ENCODE data around the gene COPS4. TPM values are rescaled to one million over a fixed set of nuclear protein-coding genes. Genes with fewer than 3 reads are reported as not detected.
"Not testable (repeated sequence)": the region's sequence is repeated elsewhere in the genome, so short reads cannot be mapped to it uniquely, and the experiment has no call there.

COPS4 gene
- total RNA-seq, 2 donors from 2014 or later, result 28.9 to 29.3 TPM

DNA sequence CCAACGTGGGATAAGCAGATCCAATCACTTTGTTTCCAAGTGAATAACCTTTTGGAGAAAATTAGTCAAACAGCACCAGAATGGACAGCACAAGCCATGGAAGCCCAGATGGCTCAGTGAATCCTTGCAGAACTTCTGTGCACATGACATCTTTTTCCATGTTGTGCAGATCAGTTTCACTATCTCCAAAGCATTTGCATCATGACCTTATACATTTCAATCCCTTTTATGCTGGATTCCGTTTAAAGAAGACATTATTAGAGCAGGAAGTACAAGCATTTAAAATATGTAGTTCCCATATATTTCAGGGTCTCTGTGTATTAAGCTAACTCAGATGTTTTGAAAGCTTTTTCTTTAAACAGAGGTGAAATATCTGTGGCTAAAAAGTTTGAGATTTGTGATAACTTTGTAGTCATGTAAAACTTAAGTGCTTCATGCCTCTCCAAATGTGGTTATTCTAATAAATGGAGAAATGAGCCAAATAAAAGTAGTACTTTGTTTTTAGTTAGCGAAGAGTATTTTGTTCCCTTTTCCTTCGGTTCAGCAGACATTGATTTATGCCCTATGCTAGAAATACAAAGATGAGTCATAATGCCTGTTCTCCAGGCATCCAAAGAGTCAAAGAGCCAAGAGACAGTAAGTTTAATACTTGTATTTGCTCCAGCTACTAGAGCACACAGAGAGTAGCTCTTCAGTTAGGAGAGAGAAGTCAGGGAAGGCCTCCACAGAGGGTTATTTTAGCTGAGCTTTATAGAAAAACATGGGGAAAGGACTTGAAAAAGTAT, 40.5 kb downstream of the COPS4 start:
- Mint-ChIP-seq H3K4me3 (no peak overlapping the region), H3K27me3 (ENCODE audit: low read depth) (no peaks in the 10 kb centered on the region), H3K4me1 (ENCODE audit: low read depth) (peaks cover 17% of the 10 kb centered on the region), H3K27ac (no peak overlapping the region), H3K36me3 (ENCODE audit: insufficient read depth in 2 of 2) (peaks cover 8 to 12% of the 10 kb centered on the region in 2 donors), H3K9me3 (no peaks in the 10 kb centered on the region)
- no peak for DNase-seq
- no peak for ATAC-seq (replicated peaks in 1 of 2)

DNA sequence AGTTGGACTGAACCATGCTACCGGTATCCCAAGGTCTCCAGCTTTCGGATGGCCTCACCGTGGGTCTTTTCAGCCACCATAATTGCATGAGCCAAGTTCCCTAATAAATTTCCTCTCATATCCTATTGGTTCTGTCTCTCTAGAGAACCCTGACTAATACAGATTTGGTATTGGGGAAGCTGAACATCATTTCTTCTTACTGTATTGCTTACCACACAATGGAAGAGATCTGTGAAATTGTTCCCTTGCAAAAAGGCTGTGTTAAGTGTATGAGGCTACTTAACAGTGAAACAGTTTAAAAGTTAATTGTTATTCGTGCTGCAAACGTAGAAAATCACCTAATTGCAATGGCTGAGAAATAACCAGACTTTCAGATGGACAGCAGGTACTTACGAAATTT, 45.6 kb downstream of the COPS4 start:
- Mint-ChIP-seq H3K27ac (no peak overlapping the region), H3K27me3 (ENCODE audit: low read depth) (no peaks in the 10 kb centered on the region)

DNA sequence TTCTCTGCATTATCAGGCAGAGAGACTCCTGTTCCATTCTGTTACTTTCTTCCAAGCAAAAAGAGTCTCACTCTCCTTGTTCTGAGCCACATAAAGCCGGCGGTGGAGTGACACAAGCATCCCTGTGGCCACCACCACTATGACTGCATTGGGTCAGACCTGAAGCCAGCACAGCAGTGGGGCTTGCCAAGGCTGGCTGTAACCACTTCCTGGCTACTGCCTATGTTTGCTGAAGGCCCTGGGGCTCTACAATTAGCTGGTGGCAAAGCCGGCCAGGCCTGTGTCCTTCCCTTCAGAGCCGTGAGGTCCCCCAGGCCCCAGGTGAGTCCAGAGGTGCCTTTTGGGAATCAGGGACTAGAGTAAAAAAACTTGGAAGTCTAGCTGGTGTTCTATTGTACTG, 47.8 kb downstream of the COPS4 start:
- peaks cover 28% of the 10 kb centered on the region for H3K4me1 Mint-ChIP-seq (ENCODE audit: low read depth)
- H3K4me3 Mint-ChIP-seq, result no peak overlapping the region
- peak; percentile 34 to 35 for ATAC-seq (replicated peaks in 1 of 2)
- no peaks in the 10 kb centered on the region for H3K36me3 Mint-ChIP-seq (ENCODE audit: insufficient read depth in 2 of 2)
- H3K27me3 Mint-ChIP-seq (ENCODE audit: low read depth), result no peaks in the 10 kb centered on the region
- no peak overlapping the region for H3K27ac Mint-ChIP-seq
- no peaks in the 10 kb centered on the region for H3K9me3 Mint-ChIP-seq
- DNase-seq, result peak; percentile 10 to 16

More for the DNA sequence above, 45.6 kb downstream of the COPS4 start:
- peaks cover 8 to 10% of the 10 kb centered on the region in 2 donors for H3K36me3 Mint-ChIP-seq (ENCODE audit: insufficient read depth in 2 of 2)
- H3K9me3 Mint-ChIP-seq, result no peaks in the 10 kb centered on the region
- peaks cover 25% of the 10 kb centered on the region for H3K4me1 Mint-ChIP-seq (ENCODE audit: low read depth)
- DNase-seq, result no peak
- ATAC-seq (replicated peaks in 1 of 2), result no peak
- H3K4me3 Mint-ChIP-seq, result no peak overlapping the region

DNA sequence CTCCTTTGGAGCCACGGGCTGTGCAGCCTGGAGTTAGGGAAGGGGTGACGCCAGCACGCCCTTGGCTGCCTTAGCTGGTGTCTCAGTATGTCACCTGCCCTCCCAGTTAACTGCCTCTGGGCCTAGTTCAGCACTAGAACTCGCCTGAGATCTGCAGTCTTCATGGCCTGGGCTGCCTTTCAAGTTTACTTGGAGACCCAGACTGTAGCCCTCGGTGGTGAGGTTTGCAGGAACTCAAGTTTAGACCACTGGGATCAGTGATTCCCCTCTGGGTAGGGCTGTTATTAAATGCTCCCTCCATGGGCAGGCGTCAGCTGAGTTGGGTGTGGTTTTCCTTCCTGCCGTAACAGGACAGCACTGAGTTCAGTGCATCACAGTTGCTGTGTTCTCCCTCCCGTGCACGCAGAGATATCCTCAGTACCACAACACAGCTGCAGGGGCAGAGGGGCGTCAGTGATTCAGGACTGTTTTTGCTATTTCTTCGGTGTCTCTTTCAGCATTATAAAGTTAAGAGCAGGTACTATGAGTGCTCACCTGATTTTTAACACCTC, 49.0 kb downstream of the COPS4 start:
- Mint-ChIP-seq H3K27ac (no peak overlapping the region), H3K36me3 (ENCODE audit: insufficient read depth in 2 of 2) (peaks cover 0 to 3% of the 10 kb centered on the region in 2 donors), H3K9me3 (no peaks in the 10 kb centered on the region), H3K27me3 (ENCODE audit: low read depth) (no peaks in the 10 kb centered on the region), H3K4me1 (ENCODE audit: low read depth) (peaks cover 24% of the 10 kb centered on the region), H3K4me3 (peak overlapping the region in 1 of 2 donors; percentile 41)
- DNase-seq (peak; percentile 22 to 50), ATAC-seq (replicated peaks in 1 of 2) (peak; percentile 84 to 96)

DNA sequence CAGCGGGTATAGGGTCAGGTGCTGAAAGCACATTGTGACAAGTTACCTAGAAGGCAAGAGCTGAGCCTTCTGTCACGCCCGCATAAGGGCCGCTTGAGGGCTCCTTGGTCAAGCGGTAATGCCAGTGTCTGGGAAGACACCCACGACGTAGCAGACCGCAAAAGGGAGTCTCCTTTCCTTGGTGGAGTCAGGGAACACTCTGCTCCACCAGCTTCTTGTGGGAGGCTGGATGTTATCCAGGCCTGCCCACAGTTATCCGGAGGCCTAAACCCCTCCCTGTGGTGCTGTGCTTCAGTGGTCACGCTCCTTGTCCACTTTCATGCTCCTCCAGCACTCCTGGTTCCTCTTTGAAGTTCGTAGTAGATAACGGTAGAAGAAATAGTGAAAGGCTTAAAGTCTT, 50.0 kb downstream of the COPS4 start:
- not testable (repeated sequence) for H3K9me3 Mint-ChIP-seq; H3K27me3 Mint-ChIP-seq (ENCODE audit: low read depth); H3K27ac Mint-ChIP-seq; H3K36me3 Mint-ChIP-seq (ENCODE audit: insufficient read depth in 2 of 2); H3K4me3 Mint-ChIP-seq; DNase-seq; ATAC-seq (replicated peaks in 1 of 2)
- peaks cover 24% of the 10 kb centered on the region for H3K4me1 Mint-ChIP-seq (ENCODE audit: low read depth)

DNA sequence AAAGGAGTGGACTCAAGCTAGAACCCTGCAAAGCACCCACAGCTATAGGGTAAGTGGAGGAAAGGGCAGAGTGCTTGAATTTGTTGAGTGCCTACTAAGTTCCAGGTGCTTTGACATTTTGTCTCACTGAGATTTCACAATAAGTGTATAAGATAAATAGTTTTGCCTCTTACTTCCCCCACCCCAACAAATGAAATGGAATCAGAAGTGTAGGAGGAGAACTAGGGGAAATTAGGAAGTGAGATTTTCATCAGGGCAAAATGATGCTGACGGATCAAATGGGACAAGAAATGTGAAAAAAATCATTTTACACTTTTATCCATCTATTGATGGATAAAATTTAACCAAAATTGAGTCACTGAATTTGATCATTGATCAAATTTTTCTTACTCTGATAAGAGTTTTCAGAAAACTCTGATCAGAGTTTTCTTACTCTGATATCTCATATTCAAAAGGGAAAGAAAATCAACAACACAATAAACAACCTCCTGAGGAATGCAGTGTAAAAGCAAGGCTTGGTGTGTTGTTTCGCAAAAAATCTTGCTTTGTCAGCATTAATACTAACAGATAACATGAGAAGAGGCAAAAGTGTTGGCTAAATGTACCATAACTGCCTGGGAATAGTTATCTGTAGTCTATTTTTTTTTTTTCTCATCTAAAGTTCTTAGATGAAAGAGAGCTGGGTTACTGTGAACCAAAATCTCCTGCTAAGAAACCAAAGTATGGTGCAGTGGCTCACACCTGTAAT, 54.6 kb downstream of the COPS4 start:
- DNase-seq (no peak), ATAC-seq (replicated peaks in 1 of 2) (no peak)
- Mint-ChIP-seq H3K4me3 (no peak overlapping the region), H3K4me1 (ENCODE audit: low read depth) (peaks cover 8% of the 10 kb centered on the region), H3K27ac (peak overlapping the region; percentile 9), H3K27me3 (ENCODE audit: low read depth) (no peaks in the 10 kb centered on the region), H3K9me3 (no peaks in the 10 kb centered on the region), H3K36me3 (ENCODE audit: insufficient read depth in 2 of 2) (peaks cover 7 to 12% of the 10 kb centered on the region in 2 donors)

DNA sequence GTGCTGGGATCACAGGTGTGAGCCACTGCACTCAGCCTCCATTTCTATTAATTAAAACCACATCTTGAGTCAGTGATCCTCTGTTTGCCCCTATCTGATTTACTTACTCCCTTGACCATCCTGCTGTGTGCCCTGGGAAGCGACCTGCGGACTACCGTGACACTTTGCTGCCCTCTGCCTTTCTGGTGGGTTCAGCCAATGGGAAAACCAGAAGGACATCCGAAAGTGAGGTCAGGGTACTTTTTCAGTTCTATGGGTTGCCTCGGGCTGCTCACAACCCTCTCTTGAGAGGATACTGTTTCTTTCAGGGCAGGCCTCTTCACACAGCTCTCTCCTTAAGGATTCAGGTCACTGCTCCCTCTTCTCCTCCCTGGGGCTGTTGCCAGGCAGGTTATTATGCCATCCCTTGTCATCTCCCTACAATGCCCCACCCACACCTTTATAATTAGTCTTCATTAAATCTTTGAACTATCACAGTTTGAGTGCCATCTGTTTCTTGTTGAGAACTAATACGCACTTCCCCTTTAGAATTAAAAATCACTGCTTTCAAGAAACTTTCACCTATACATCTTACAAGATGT, 58.2 kb downstream of the COPS4 start:
- Mint-ChIP-seq H3K36me3 (ENCODE audit: insufficient read depth in 2 of 2) (peaks cover 9 to 24% of the 10 kb centered on the region in 2 donors), H3K9me3 (no peaks in the 10 kb centered on the region), H3K27ac (peak overlapping the region; percentile 44), H3K4me3 (no peak overlapping the region), H3K4me1 (ENCODE audit: low read depth) (peaks cover 22% of the 10 kb centered on the region), H3K27me3 (ENCODE audit: low read depth) (no peaks in the 10 kb centered on the region)
- DNase-seq (no peak), ATAC-seq (replicated peaks in 1 of 2) (no peak)

DNA sequence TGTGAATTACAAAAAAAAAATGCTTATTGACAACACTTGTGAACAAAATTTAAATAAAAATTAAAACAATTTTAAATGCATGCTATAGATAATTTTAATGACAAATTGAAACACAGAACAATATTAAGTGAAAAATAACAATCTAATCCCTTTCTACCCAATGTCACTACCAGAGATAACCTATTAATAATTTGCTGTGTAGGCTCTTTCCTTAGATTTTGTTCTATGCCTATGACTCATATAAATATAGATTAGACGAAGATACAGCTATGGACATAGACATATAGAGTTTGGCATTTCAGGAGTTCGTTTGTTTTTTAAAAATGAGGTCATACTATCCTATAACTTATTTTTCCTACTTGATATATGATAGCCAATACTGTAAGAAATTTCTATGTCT, 61.4 kb downstream of the COPS4 start:
- Mint-ChIP-seq H3K27me3 (ENCODE audit: low read depth) (no peaks in the 10 kb centered on the region), H3K27ac (peak overlapping the region; percentile 82), H3K9me3 (peaks cover 0 to 2% of the 10 kb centered on the region in 2 donors), H3K36me3 (ENCODE audit: insufficient read depth in 2 of 2) (peaks cover 14 to 40% of the 10 kb centered on the region in 2 donors), H3K4me3 (peak overlapping the region in 1 of 2 donors; percentile 28), H3K4me1 (ENCODE audit: low read depth) (peaks cover 35% of the 10 kb centered on the region)
- ATAC-seq (replicated peaks in 1 of 2) (no peak), DNase-seq (no peak)

DNA sequence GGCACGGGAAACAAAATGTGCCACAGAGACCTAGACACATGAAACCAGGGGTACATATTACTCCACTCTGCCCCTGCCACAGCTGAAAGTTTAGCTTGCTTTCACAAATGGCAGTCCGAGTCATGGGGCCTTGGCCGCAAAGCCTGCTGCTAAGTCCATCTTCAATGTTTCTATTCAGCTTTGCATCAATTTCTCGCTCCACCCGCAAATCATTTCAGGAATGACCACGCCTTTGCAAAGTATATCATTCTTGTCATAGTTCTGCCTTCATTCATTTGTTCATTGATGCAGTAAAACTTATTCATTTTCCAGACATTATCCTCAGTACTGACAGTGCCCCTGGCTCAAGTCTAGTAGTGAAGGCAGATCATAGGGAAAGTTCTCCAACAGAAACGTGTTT, 70.0 kb downstream of the COPS4 start:
- H3K4me3 Mint-ChIP-seq, result no peak overlapping the region
- peaks cover 13 to 33% of the 10 kb centered on the region in 2 donors for H3K36me3 Mint-ChIP-seq (ENCODE audit: insufficient read depth in 2 of 2)
- DNase-seq (no peak), ATAC-seq (replicated peaks in 1 of 2) (no peak)
- H3K4me1 Mint-ChIP-seq (ENCODE audit: low read depth), result peaks cover 45% of the 10 kb centered on the region
- no peaks in the 10 kb centered on the region for H3K27me3 Mint-ChIP-seq (ENCODE audit: low read depth)
- no peaks in the 10 kb centered on the region for H3K9me3 Mint-ChIP-seq
- no peak overlapping the region for H3K27ac Mint-ChIP-seq

DNA sequence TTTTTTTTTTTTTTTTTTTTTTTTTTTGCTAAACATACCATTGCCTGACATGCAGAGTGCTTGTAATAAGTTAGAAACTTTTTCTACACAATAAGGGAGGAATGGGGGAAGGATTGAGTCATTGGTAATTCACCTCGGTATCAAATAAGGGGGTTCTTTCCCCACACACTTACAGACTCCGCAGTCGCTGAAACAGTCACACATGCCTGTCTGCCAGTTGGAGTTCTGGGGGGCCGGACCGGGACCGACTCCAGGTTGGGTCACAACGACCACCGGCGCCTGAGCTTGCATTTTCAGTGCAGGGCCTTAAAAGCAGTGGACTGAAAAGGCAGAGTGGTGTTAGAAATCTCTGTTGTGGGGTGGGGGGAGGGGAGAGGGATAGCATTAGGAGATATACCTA, 72.6 kb downstream of the COPS4 start:
- no peaks in the 10 kb centered on the region for H3K27me3 Mint-ChIP-seq (ENCODE audit: low read depth)
- H3K4me3 Mint-ChIP-seq, result peak overlapping the region; percentile 67 to 97
- H3K4me1 Mint-ChIP-seq (ENCODE audit: low read depth), result peaks cover 46% of the 10 kb centered on the region
- H3K27ac Mint-ChIP-seq, result peak overlapping the region; percentile 46
- peak in 1 of 2 donors; percentile 44 for DNase-seq
- no peaks in the 10 kb centered on the region for H3K9me3 Mint-ChIP-seq
- ATAC-seq (replicated peaks in 1 of 2), result peak; percentile 12 to 28
- peaks cover 2 to 20% of the 10 kb centered on the region in 2 donors for H3K36me3 Mint-ChIP-seq (ENCODE audit: insufficient read depth in 2 of 2)

DNA sequence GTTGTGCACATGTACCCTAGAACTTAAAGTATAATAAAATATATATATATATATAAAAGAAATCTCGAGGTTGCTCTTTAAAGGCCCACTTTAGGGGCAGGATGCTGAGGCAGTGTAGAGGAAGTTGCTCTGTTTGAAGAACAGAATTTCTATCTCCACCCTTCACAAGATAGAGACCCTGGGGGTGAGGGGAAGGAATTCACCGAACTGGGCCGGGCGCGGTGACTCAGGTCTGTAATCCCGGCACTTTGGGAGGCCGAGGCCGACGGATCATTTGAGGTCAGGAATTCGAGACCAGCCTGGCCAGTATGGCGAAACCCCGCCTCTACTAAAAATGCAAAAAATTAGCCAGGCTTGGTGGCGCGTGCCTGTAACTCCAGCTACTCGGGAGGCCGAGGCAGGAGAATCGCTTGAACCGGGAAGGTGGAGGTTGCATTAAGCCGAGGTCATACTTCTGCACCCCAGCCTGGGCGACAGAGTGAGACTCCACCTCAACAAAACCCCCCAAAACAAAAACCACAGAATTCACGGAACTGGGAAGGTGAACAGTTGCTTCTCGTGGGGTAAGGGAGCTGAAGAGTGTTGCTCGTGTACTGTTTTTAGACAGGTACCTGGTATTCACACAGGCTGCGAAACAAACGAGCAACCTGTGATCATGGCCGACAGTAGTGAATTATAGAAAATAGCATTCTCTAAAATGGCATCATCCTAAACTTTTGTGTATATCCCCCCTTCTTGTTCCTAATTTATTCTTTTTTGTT, 73.3 kb downstream of the COPS4 start:
- peaks cover 47% of the 10 kb centered on the region for H3K4me1 Mint-ChIP-seq (ENCODE audit: low read depth)
- peak overlapping the region; percentile 97 to 100 for H3K4me3 Mint-ChIP-seq
- ATAC-seq (replicated peaks in 1 of 2) (no peak), DNase-seq (peak in 1 of 2 donors; percentile 17)
- no peaks in the 10 kb centered on the region for H3K27me3 Mint-ChIP-seq (ENCODE audit: low read depth)
- peak overlapping the region; percentile 100 for H3K27ac Mint-ChIP-seq
- H3K36me3 Mint-ChIP-seq (ENCODE audit: insufficient read depth in 2 of 2), result peaks cover 2 to 21% of the 10 kb centered on the region in 2 donors
- no peaks in the 10 kb centered on the region for H3K9me3 Mint-ChIP-seq

DNA sequence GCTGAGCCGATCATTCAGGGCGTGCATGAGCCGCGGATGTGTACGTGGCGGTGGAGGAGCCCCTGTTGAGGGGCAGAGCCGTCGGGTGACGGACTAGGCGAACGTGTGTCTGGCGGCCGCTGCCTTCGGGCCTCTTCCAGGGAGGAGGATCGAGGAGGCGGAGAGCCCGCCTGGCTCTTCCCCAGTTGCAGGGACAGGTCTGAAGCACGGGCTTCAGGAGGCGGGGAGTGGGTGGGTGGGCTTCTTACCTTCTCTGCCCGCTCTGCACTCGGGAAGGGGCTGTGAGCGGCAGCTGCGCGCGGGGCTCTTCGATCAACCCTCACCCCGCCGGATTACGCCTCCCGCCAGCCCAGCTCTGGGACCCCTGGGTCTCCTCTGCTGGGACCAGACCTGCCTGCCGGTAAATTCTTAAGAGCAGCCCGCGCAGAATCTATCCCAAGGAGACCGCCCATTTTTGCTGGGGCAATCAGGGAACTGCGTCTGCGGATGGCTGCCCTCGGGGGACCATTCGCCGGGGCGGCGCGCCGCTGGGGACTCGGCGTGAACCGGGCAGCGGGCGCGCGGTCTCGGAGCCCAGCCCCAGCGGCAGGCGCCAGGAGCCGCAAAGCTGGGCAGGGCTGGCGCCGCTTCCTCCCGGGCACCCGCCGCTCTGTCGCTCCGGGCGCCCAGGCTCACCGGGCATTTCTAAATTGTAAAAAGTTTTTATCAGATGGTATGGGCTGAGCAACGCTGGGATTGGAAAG, 74.7 kb downstream of the COPS4 start:
- Mint-ChIP-seq H3K27me3 (ENCODE audit: low read depth) (no peaks in the 10 kb centered on the region), H3K4me3 (peak overlapping the region; percentile 97 to 100), H3K27ac (peak overlapping the region; percentile 100), H3K4me1 (ENCODE audit: low read depth) (peaks cover 55% of the 10 kb centered on the region), H3K9me3 (no peaks in the 10 kb centered on the region), H3K36me3 (ENCODE audit: insufficient read depth in 2 of 2) (peaks cover 5 to 17% of the 10 kb centered on the region in 2 donors)
- ATAC-seq (replicated peaks in 1 of 2) (peak; percentile 56 to 64), DNase-seq (peak; percentile 56 to 67)

Data from activated T-cell treated with anti-CD3 and anti-CD28 coated beads, Interleukin-2, amount 50 U/mL, for 72 hours (primary cell).